Heart right ventricle (tissue), 16 donors: Measurements from ENCODE around the gene ST3GAL2. TPM values are rescaled to one million over a fixed set of nuclear protein-coding genes. Genes with fewer than 3 reads are reported as not detected.

Source experiments
- ATAC-seq, 8 donors: fragments of 200-7000 bp; cut with Tn5 transposase; one replicate each; pipeline ENCODE4 v1.9.1; 2020; ENCODE audit warnings: mild to moderate bottlenecking in 8 of 8, moderate library complexity in 8 of 8, moderate number of reproducible peaks in 1 of 8
- DNase-seq, 2 donors: peaks; one replicate each; pipeline ENCODE4 v3.0.0-alpha.2; 2020
- H3K27ac ChIP-seq, 10 donors: fragments of 200-600 bp; sonication (generic) in 2 of 10; one replicate each; pipeline versions ENCODE4 v1.5.0 to v1.8.0; 2020 to 2022; ENCODE audit warnings: mild to moderate bottlenecking in 3 of 10
- H3K27me3 ChIP-seq, 7 donors: fragments of 200-600 bp; one replicate each; pipeline ENCODE4 v1.8.0; 2021 to 2022; ENCODE audit warnings: mild to moderate bottlenecking in 2 of 7
- H3K36me3 ChIP-seq, 9 donors: fragments of 200-600 bp; sonication (generic) in 1 of 9; one replicate each; pipeline versions ENCODE4 v1.5.0 to v1.8.0; 2020 to 2022; ENCODE audit warnings: mild to moderate bottlenecking in 2 of 9
- H3K4me1 ChIP-seq, 9 donors: fragments of 200-600 bp; sonication (generic) in 1 of 9; one replicate each; pipeline versions ENCODE4 v1.5.0 to v1.8.0; 2020 to 2022; ENCODE audit warnings: mild to moderate bottlenecking in 4 of 9
- H3K4me3 ChIP-seq, 10 donors: fragments of 200-600 bp; sonication (generic) in 2 of 10; one replicate each; pipeline versions ENCODE4 v1.5.0 to v1.8.0; 2020 to 2022; ENCODE audit warnings: mild to moderate bottlenecking in 7 of 10, moderate library complexity in 2 of 10
- H3K9me3 ChIP-seq, 11 donors: fragments of 200-600 bp in 10 of 11; sonication (generic) in 2 of 11; one replicate each; pipeline versions ENCODE4 v1.5.0 to v1.8.0; 2013 to 2022; ENCODE audit warnings: mild to moderate bottlenecking in 2 of 11, control low read depth in 1 of 11, moderate library complexity in 1 of 11
- WGBS, 2 donors: extraction: QIAGEN DNeasy Blood & Tissue Kit; methylation state at CpG; one replicate each; pipeline ENCODE4 v1.1.7; 2013; ENCODE audit warnings: inconsistent platforms in 1 of 2; 5-methylcytosine and 5-hydroxymethylcytosine counted together
- intact Hi-C, 10 donors: fragments of 100-400 bp; cut with DNase I; formaldehyde crosslinking; loops; one replicate each; pipeline versions ENCODE4 v1.11.1 to v1.14.2; 2022
- polyA plus RNA-seq, 2 donors: library from polyadenylated mRNA; stranded (reverse); fragments of 200-250 nt; gene quantifications; one replicate each; pipeline ENCODE4 v1.2.3, GENCODE V29; 2013
- total RNA-seq, 10 donors: library from RNA; stranded (reverse); fragmentation: NEBNext Ultra II Directional in 3 of 10; extraction: Animal tissue kit (Norgen Biotek cat#: 25700) in 3 of 10; gene quantifications; one replicate each; pipeline versions ENCODE4 v1.2.1 to v1.2.4, GENCODE V29; 2021 to 2023
- TF ChIP-seq, protein P1 (sequence below), 9 donors: fragments of 200-600 bp; sonication (generic) in 2 of 9; IDR thresholded peaks; one replicate each; pipeline versions ENCODE4 v1.5.0 to v1.8.0; 2021 to 2022; ENCODE audit warnings: antibody characterized with exemption in 9 of 9, mild to moderate bottlenecking in 5 of 9, moderate library complexity in 1 of 9
- donor health status: Arrhythmogenic right ventricular cardiomyopathy.
- donor health status: ischemic (EF 13 %, LVEDD 7.1; RV severe dilation, severe dysfunction).
- donor health status: healthy with polysubstance abuse.
- donor health status: DM: no; HTN: yes; CAD: no.
- donor health status: DM: no; HTN: no; CAD: no.
- donor health status: ischemic (EF 25% LVEDD 6.9; RV normal size, moderate dysfunction).
- donor health status: ischemic (EF 25% LVEDD 5.7; RV mildly dilated, moderate dysfunction).
- donor health status: healthy.
- donor health status: DM: yes; HTN: yes; CAD: no.
- donor health status: Ischemic cardiomyopathy.
- donor health status: ischemic (EF 35%, LVEDD 5.7; RV mildly dilated, moderate dysfunction).
- donor health status: nonischemic (EF 11% LVEDD 7.7; RV severe dilation, severe dysfunction).
- donor health status: DM: yes; HTN: yes; CAD: no.
- donor health status: PGD.
- donor health status: ischemic (EF 29% LVEDD 5.4; RV normal size, mild dysfunction).
- donor health status: nonischemic (EF 23%, LVEDD 6.1; RV moderate dilation, normal function).

The ST3GAL2 gene
- total and polyA plus RNA-seq, 12 donors = 8.0 to 37.1 (median 19.0) TPM

DNA sequence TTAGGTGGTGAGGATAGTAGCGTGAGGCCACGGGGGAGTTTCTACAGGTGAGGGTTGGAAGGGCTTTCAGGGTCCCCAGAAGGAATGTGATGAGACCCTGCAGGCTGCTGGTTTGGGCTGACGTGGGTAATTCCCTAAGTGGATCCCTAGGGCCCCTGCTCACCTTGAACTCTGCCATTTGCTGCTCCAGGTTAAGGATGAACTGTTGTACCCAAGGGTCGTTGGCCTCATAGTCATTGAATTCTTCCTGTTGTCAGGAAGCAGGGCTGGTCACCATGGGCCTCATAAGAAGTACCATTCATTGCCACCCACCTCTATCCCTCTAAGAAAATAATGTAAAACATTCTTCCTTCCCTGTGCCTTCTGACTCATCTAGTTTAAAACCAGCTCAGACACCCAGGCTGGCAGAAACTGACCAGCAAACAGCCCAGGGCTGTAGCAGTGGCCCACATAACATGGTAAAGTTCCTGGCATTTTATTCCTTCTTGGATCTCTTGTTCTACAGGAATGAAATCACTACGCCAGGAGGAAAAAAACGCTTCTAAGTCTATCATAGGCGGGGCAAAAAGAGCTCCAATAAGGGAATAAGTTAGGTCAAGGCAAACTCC is 43.1 kb upstream of the ST3GAL2 start:
- DNase-seq = no peak
- H3K9me3 ChIP-seq = no peaks in the 10 kb centered on the region
- WGBS, 2 donors = 90 to 91% methylated on average over 7 of the region's 7 CpGs

DNA sequence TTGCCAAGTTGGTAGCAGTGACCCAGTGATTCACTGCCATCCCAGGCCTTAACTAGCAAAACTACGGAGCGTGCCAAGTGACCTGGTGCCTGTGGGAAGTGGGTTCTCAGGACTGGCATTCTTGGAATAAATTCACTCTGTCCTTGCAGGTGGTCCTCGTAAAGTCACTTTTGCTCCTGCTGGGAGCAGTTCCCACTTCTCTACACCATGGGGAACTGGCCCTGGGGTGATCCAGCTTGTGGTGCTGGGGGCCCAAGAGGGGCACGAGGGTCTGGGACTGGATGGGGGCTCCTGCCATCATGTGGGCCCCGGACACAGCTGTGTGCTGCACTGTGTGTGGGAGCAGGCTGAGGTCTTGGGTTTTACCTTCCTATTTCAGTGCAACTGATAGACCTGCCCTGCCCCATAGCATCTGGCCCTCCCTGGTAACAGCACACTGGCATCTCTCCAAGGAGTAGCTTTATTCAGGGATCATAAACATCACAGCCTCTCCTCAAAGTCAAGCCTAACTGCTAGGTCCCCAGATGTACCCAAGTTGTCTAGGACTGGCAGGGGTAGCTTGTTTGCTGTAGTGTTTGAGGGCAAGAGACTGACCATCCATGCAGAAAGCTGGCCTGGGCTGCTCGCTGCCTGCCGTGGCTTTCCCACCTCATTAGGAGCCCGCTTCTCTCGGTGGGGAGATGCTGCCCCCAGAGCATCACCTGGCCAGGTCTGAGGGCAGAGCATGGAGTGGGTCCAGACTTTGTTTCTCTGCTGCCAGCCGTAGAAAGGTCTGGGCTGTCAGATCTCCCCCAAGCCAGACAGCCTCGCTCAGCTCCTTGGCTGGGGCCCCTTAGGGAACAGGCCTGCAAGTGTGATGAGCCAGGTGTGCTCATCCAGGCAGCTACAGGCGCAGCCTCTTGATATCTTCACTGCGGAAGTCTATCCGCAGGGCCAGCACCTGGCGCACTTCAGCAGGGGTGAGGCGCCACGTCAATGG is 41.5 kb upstream of the ST3GAL2 start:
- DNase-seq = no peak
- intact Hi-C loops = no loop called here
- ATAC-seq = peak in 1 of 8 donors; percentile 7
- H3K36me3 ChIP-seq = peaks cover 0 to 92% (median 21%) of the 10 kb centered on the region in 9 donors
- TF ChIP-seq, protein P1, sequence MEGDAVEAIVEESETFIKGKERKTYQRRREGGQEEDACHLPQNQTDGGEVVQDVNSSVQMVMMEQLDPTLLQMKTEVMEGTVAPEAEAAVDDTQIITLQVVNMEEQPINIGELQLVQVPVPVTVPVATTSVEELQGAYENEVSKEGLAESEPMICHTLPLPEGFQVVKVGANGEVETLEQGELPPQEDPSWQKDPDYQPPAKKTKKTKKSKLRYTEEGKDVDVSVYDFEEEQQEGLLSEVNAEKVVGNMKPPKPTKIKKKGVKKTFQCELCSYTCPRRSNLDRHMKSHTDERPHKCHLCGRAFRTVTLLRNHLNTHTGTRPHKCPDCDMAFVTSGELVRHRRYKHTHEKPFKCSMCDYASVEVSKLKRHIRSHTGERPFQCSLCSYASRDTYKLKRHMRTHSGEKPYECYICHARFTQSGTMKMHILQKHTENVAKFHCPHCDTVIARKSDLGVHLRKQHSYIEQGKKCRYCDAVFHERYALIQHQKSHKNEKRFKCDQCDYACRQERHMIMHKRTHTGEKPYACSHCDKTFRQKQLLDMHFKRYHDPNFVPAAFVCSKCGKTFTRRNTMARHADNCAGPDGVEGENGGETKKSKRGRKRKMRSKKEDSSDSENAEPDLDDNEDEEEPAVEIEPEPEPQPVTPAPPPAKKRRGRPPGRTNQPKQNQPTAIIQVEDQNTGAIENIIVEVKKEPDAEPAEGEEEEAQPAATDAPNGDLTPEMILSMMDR (IDR thresholded peaks at IDR 0.05) = no peak
- H3K9me3 ChIP-seq = no peaks in the 10 kb centered on the region
- H3K4me1 ChIP-seq = peaks cover 0 to 36% (median 33%) of the 10 kb centered on the region in 9 donors
- H3K27ac ChIP-seq = peak overlapping the region in 8 of 10 donors; percentile 25 to 79 (median 68)
- 87 to 93% methylated on average over 17 of the region's 17 CpGs for WGBS, 2 donors
- H3K4me3 ChIP-seq = no peak overlapping the region
- no peaks in the 10 kb centered on the region for H3K27me3 ChIP-seq

More for the DNA sequence above, 43.1 kb upstream of the ST3GAL2 start:
- peaks cover 0 to 96% (median 29%) of the 10 kb centered on the region in 9 donors for H3K36me3 ChIP-seq
- TF ChIP-seq, protein P1 (IDR thresholded peaks at IDR 0.05) = no peak
- H3K4me3 ChIP-seq = no peak overlapping the region
- H3K27me3 ChIP-seq = no peaks in the 10 kb centered on the region
- H3K27ac ChIP-seq = no peak overlapping the region
- H3K4me1 ChIP-seq = peaks cover 0 to 29% (median 23%) of the 10 kb centered on the region in 9 donors
- intact Hi-C loops = no loop called here
- ATAC-seq = no peak

DNA sequence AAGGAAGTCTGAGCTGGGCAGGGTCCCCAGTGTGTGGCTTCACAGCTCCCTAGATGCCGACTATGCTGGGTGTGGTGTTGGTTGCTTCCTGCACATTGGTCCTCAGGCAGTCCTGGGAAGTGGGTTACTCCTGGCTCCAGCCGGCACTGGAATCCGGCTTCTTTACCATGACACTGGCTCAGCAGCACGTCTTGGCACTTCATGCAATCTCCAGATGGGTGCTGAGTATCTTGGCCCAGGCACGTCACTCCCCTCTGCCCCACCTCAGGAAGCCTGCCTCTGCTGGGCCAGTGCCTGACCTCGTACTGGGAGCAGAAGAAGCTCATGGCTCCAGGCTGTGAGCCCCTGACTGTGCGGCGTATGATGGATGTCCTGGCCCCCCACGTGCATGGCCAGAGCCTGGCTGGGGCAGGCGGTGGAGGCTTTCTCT is 40.0 kb upstream of the ST3GAL2 start:
- Histone ChIP-seq H3K27me3 (no peaks in the 10 kb centered on the region), H3K4me3 (no peak overlapping the region), H3K27ac (peak overlapping the region in 9 of 10 donors; percentile 31 to 79 (median 66)), H3K4me1 (peaks cover 0 to 36% (median 33%) of the 10 kb centered on the region in 9 donors), H3K36me3 (peaks cover 0 to 92% (median 25%) of the 10 kb centered on the region in 9 donors), H3K9me3 (no peaks in the 10 kb centered on the region)
- DNase-seq (peak in 1 of 2 donors; percentile 31), ATAC-seq (peak; percentile 5 to 67 (median 50))
- intact Hi-C loops = loop anchor here in 3 of 10 donors (5.0 to 10.0 kb wide), 2 partner anchors 84 to 107 kb away; no protein-coding TSS in a partner anchor
- TF ChIP-seq, protein P1 (IDR thresholded peaks at IDR 0.05) = no peak
- WGBS, 2 donors = 47 to 48% methylated on average over 10 of the region's 10 CpGs

DNA sequence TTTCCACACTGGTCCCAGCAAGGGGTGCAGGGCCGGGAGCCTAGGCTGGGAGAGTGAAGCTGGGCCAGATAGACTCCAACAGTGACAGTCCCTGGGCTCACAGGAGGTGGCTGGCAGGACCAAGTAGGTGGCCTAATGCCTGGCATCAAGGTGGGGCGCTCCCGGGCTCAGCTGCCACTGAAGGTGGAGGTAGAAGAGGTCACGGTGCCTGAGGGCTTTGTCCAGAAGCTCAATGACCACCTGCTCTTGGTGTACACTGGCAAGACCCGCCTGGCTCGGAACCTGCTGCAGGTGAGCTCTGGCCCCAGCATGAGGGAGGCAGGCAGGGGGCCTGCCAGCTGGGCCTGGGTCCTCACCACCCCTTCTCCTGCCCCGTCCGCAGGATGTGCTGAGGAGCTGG is 39.3 kb upstream of the ST3GAL2 start:
- DNase-seq = no peak
- intact Hi-C loops = loop anchor here in 3 of 10 donors (5.0 to 10.0 kb wide), 2 partner anchors 83 to 106 kb away; no protein-coding TSS in a partner anchor

More for the DNA sequence above, 39.3 kb upstream of the ST3GAL2 start:
- Histone ChIP-seq H3K4me1 (peaks cover 0 to 36% (median 33%) of the 10 kb centered on the region in 9 donors), H3K9me3 (no peaks in the 10 kb centered on the region), H3K36me3 (peaks cover 0 to 92% (median 31%) of the 10 kb centered on the region in 9 donors), H3K4me3 (no peak overlapping the region), H3K27ac (peak overlapping the region; percentile 31 to 79 (median 62)), H3K27me3 (no peaks in the 10 kb centered on the region)
- TF ChIP-seq, protein P1 (IDR thresholded peaks at IDR 0.05) = no peak
- ATAC-seq = peak in 1 of 8 donors; percentile 2
- WGBS, 2 donors = 92% methylated on average over 8 of the region's 8 CpGs
